D721Med (cell line): ENCODE results near the gene RNU2-63P.

Experiments used
- DNase-seq: peaks from one replicate; pipeline ENCODE4 v3.0.0; 2011; ENCODE audit warnings: low spot score; ENCODE audit not compliant: insufficient read length
- FAIRE-seq: peaks from 2 replicates; lab custom pipeline; 2011; peaks lifted over from hg19 to GRCh38; lab: Jason Lieb, UNC
- TF ChIP-seq, protein P1 (sequence below): IDR thresholded peaks from 2 replicates; pipeline ENCODE4 v1.5.1; 2012; ENCODE audit warnings: mild to moderate bottlenecking, control low read depth; ENCODE audit not compliant: insufficient read depth; ENCODE audit errors: missing control alignments

The RNU2-63P gene

DNA sequence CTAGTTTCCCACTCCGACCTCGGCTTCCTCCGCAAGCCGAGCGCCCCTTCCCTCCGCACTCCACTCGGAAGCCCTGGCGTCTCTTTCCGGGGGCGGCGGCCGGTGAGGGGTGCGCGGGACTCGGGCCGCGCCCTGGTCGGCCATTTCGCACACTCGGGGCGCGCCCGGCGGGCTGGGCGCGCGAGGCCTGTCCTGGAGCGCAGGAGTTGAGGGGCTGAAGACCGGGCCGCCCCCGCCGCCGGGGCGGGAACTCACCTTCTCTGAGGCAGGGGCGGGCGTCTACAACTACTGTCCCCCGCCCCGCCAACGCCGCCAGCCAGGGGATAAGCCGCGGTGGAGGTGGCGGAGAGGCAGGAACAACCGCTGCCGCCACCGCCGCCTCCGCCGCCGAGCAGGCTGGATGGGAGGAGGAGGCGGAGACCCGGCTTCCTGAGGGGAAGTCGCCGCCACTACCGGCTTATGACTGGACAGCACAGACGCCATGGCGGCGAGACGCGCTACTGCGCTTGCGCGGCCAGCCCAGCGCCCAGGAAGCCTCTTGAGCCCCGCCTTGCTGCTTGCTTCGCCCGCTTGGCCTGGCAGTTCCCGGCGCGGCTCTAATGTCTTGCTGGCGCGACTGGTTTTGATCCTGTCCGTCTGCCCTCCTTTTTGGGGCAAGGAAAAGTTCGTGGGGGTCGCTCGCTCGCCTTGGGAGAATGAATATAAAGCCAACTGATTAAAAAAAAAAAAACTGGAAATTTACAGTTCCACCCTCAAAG, 39.2 kb upstream of the RNU2-63P start, which contains the start of gene KRCC1:
Gene KRCC1 (minus strand): TSS at position 413 of the 758 bp plus-strand sequence. CDS start 27,220 bp downstream, outside the sequence.
- DNase-seq (peak; percentile 86), FAIRE-seq (no peak)
- TF ChIP-seq, protein P1, sequence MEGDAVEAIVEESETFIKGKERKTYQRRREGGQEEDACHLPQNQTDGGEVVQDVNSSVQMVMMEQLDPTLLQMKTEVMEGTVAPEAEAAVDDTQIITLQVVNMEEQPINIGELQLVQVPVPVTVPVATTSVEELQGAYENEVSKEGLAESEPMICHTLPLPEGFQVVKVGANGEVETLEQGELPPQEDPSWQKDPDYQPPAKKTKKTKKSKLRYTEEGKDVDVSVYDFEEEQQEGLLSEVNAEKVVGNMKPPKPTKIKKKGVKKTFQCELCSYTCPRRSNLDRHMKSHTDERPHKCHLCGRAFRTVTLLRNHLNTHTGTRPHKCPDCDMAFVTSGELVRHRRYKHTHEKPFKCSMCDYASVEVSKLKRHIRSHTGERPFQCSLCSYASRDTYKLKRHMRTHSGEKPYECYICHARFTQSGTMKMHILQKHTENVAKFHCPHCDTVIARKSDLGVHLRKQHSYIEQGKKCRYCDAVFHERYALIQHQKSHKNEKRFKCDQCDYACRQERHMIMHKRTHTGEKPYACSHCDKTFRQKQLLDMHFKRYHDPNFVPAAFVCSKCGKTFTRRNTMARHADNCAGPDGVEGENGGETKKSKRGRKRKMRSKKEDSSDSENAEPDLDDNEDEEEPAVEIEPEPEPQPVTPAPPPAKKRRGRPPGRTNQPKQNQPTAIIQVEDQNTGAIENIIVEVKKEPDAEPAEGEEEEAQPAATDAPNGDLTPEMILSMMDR, result no peak

DNA sequence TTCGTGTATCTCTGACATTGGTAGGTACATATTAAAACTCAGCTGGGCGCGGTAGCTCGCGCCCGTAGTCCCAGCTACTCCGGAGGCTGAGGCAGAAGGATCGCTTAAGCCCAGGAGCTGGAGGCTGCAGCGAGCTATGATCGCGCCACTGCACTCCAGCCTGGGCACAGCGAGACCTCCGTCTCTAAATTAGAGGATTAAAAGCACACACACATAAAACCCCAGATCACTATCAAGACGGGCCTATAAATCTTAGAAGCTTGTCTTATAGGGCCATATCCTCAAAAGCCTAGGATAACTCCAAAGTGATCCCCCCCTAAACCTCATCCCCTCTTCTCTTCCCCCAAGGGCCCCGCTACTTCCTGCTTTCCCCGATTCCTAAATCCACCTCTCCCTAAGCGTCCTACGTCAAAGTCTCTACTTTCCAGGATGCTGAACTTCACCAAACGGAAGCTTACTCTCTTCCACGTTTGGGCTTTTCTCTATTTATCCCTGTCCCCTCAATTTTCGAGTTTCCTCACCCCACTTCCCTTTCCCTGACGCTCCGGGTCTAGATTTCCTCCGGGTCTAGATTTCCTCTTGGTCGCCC, 38.5 kb upstream of the RNU2-63P start:
- DNase-seq (no peak), FAIRE-seq (no peak)
- TF ChIP-seq, protein P1, result no peak

DNA sequence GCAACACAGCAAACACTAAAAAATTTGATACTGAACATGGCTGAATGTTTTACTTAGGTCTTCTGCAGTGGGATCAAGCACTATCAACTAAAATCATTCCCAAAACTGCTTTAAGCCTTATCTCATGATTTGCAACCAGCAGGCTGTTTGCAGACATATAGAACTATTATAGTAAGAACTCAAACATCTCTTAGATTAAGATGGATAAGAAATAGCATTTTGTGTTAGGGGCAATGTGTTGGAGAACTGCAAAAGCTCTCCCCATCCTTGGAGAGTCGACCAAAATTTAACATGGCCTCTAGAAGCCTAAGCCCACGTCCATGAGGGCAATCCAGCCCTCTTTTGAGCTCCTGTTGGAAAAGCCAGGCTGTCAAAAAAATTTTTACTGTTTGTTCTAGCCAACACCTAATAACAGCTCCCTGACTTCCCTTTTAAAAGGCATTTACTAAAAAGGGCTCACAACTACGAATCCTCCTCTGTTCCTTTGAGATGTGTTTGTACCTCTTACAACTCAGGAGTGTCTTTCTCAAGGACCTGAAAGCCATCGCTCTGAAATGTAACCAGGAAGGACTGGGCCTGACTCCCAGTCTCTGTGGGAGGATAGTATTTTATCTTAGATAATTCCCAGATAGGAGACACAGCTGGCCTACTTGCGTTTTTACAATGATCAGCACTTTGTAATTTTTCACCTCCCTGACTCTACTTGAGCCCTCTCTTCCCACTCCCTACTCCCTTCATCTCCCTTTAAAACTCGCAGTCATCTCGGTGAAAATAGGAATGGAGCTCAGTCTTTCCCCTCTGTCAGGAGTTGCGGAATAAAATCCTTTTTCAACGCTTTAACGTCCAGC, 37.8 kb upstream of the RNU2-63P start:
- FAIRE-seq (no peak), DNase-seq (no peak)
- TF ChIP-seq, protein P1, result no peak

DNA sequence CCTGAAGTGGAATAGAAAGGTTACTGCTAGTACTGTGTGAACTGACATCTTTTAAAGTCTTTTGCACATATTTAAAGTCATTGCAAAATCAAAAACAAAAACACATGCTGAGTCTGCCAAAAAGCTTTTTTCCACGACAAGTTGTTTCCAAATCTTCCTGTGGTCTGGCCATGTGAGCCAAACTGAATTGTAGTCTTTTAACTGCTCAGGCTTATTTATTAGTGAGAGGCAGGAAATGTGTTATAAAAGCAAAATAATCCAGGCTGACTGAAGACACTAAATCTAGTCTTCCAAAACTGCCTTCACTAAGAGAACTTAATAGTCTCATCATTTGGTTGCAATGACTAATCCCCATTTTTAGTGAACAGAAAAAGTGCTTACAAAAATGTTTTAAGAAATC, 36.9 kb upstream of the RNU2-63P start:
- no peak for DNase-seq
- FAIRE-seq, result no peak
- TF ChIP-seq, protein P1, result no peak

DNA sequence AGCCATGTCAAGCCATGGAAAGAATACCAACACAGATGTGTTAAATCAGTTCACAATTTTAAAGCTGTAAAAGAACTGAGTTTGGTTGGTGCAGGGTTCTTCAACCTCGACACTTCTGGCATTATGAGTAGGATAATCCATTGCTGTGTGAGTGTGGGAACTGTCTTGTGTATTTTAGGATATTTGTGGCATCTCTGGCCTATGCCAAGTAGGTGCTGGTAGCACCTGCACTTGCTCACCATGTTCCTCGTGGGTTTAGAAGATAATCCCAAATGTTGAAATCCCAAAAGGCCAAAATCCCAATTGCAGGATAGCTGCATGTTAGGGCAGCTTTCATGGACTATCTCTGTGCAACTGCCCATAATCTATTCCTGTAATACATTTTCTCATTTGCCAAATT, 35.4 kb upstream of the RNU2-63P start:
- TF ChIP-seq, protein P1, result no peak
- FAIRE-seq (no peak), DNase-seq (no peak)

DNA sequence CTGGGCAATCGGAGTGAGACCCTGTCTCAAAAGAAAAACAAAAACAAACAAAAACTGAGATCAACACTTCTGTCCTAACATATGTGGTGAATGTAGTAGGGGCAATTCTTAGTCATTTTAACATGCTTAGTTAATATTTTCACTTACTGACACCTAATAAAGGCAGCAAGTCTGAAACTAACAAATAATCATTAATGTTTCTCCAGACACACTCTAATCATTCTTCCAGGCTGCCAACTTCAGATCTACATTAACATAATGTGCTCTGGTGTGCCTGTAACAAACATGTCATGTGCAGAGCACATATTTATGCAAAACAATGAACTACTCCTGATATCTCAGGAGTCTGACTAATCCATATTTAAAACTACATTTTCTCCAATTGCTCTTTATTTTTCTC, 33.3 kb upstream of the RNU2-63P start:
- TF ChIP-seq, protein P1, result no peak
- DNase-seq, result no peak
- FAIRE-seq, result no peak
